ENCODE measurements around the gene PITRM1.
"Not testable (repeated sequence)": the region's sequence is repeated elsewhere in the genome, so short reads cannot be mapped to it uniquely, and the experiment has no call there.

Gene PITRM1

GRCh38 chr10:3172446-3173170 lies at the start of gene PITRM1:
PITRM1 (minus strand) TSS chr10:3172782; CDS start chr10:3172772, 10 bp downstream.
- DNase-seq (ENCODE audit: insufficient read length, low spot score), result peak; percentile 87
- FAIRE-seq, result no peak
- peak; percentile 100 for TF ChIP-seq POLR2A (IDR thresholded peaks at IDR 0.05; ENCODE audit: low read depth, low read length)

DNA sequence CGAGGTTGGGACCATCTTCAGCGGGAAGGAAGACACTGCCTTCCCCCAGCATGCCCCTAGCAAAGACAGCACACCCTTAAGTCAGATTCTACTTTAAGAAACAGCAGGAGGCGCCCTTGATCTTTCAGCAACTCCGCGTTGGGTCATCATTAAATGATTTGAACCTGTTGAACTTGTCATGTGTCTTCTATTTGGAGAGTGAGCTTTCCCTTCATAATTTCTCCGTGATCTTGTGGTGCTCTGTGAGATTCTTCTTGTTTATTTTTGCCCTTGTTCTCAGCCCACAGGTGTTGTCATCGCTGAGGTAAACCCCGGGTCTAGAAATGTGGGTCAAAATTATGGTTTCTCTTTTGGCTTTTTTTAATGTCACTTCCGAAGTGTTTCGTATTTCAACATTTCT lies 49.5 kb upstream of the PITRM1 start:
- FAIRE-seq, result no peak
- no peak for DNase-seq (ENCODE audit: insufficient read length, low spot score)
- TF ChIP-seq POLR2A (IDR thresholded peaks at IDR 0.05; ENCODE audit: low read depth, low read length), result no peak

GRCh38 chr10:3221601-3222000 lies 49.0 kb upstream of the PITRM1 start:
- not testable (repeated sequence) for DNase-seq (ENCODE audit: insufficient read length, low spot score); FAIRE-seq

GRCh38 chr10:3220853-3221252 lies 48.3 kb upstream of the PITRM1 start:
- FAIRE-seq, result no peak
- no peak for DNase-seq (ENCODE audit: insufficient read length, low spot score)
- no peak for TF ChIP-seq POLR2A (IDR thresholded peaks at IDR 0.05; ENCODE audit: low read depth, low read length)

- not testable (repeated sequence) for DNase-seq (ENCODE audit: insufficient read length, low spot score); FAIRE-seq
Observed at GRCh38 chr10:3219021-3219628, 46.5 kb upstream of the PITRM1 start.

- no peak for DNase-seq (ENCODE audit: insufficient read length, low spot score)
- no peak for FAIRE-seq
- no peak for TF ChIP-seq POLR2A (IDR thresholded peaks at IDR 0.05; ENCODE audit: low read depth, low read length)
Observed at GRCh38 chr10:3217853-3218252, 45.3 kb upstream of the PITRM1 start.

- no peak for TF ChIP-seq POLR2A (IDR thresholded peaks at IDR 0.05; ENCODE audit: low read depth, low read length)
- no peak for FAIRE-seq
- DNase-seq (ENCODE audit: insufficient read length, low spot score), result no peak
Observed at GRCh38 chr10:3217301-3217700, 44.7 kb upstream of the PITRM1 start.

GRCh38 chr10:3215153-3215775 lies 42.7 kb upstream of the PITRM1 start:
- FAIRE-seq (no peak), DNase-seq (ENCODE audit: insufficient read length, low spot score) (no peak)
- no peak for TF ChIP-seq POLR2A (IDR thresholded peaks at IDR 0.05; ENCODE audit: low read depth, low read length)

DNA sequence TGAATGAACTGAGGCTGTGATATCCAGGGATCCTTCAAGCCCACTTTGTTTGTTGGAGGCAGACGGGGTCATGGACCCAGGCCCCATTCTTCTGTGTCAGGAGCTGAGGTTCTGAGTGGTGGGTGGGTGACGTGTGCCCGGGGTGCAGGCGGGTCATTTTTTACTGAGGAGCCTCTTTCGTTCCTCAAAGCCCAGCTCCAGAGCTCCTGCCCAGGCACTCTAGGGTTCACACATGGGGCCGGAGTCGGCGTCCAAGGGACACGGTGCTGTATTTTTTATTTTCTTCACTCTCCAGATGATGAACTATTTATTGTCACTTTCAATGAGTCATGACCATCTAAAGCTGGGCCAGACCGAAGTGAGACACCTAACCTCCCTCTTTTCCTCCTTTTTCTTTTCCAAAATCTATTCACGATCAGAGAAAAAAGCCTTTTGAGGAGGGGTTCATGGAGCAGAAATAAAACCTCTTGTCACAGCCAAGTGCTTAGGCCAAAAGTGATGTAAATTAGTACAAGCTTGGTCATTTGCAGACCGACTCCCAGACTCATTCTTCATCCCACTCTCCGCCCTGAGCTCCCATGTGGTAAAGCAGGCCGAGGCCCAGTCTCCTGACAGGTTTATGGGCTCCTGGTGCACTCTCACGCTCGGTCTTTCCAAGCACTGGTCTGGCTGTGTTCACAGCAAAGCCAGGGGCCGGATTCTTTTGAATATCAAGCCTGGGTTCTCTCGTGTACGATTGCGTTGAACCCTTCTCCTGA lies 41.4 kb upstream of the PITRM1 start:
- DNase-seq (ENCODE audit: insufficient read length, low spot score) (no peak), FAIRE-seq (no peak)
- TF ChIP-seq POLR2A (IDR thresholded peaks at IDR 0.05; ENCODE audit: low read depth, low read length), result no peak

GRCh38 chr10:3213208-3213607 lies 40.6 kb upstream of the PITRM1 start:
- FAIRE-seq (no peak), DNase-seq (ENCODE audit: insufficient read length, low spot score) (no peak)
- no peak for TF ChIP-seq POLR2A (IDR thresholded peaks at IDR 0.05; ENCODE audit: low read depth, low read length)

- FAIRE-seq, result no peak
- no peak for TF ChIP-seq POLR2A (IDR thresholded peaks at IDR 0.05; ENCODE audit: low read depth, low read length)
- DNase-seq (ENCODE audit: insufficient read length, low spot score), result no peak
Observed at GRCh38 chr10:3210251-3210877, 37.8 kb upstream of the PITRM1 start.

DNA sequence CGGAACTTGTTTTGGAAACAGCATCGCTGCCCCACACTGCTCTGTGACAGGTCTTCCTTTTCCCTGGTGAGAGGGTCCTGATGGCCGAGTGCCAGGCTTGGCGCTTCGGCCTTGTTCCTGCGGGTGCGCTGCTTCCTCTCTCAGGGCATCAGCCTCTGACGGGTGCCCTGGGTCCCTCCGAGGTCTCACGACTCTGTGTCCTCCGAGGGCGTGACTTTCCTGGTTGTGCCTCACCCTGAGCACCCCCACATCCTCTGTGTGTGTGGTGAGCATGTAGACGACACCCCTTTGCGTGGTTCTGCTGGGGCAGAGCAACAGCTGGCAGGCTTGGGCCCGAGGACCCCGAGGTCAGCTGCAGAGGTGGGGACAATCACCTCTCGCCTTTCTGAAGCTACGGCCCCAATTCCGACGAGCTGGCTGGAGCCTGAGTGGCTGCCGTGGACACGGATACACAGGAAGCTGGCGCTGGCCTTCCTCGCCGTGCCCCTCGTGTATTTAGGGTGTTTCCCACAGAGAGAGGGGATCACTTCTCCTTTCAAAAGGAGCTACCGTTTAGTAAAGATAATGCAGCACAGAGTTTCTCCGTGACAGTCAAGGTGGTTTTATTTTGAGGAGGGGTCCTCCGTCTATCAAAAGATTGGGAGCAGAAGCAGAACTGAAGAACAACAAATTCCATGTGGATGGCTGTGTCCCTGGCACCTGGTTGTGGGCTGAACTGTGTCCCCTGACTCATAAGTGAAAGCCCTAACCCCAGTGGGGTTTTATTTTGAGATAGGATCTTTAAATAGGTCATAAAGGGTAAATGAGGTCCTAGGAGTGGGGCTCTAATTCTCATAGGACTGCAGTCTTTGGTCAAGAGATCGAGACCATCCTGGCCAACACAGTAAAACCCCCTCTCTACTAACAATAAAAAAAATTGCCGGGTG lies 36.2 kb upstream of the PITRM1 start:
- TF ChIP-seq POLR2A (IDR thresholded peaks at IDR 0.05; ENCODE audit: low read depth, low read length), result no peak
- DNase-seq (ENCODE audit: insufficient read length, low spot score) (no peak), FAIRE-seq (no peak)

DNA sequence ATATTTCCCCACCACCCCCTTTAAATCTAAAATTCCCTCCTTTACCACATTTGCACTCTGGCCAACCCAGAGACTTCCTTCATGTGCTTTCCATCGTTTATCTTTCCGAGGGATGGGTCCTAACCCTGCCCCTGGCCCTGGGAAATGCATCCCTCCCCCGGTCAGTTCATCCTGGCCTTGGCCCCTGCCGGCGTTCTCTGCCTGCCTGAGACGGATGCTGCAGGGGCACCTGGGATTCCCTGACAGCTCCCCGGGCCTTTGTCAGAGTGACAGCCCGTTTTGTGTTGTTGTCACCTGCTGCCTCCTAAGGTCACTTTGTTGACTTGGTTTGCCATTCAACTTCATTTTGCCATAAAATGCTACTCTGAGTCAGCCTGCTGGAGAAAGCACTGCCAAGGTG lies 34.8 kb upstream of the PITRM1 start:
- DNase-seq (ENCODE audit: insufficient read length, low spot score), result no peak
- FAIRE-seq, result no peak
- TF ChIP-seq POLR2A (IDR thresholded peaks at IDR 0.05; ENCODE audit: low read depth, low read length), result no peak
